Right cardiac atrium (tissue), 5 donors: ENCODE measurements around the gene NBL1. TPM values are rescaled to one million over a fixed set of nuclear protein-coding genes. Genes with fewer than 3 reads are reported as not detected.
A peak's percentile ranks its signal among the peaks of the same experiment; 100 is the strongest.

Source experiments
- ATAC-seq, 2 donors: fragments of 200-7000 bp; cut with Tn5 transposase; one replicate each; pipeline versions ENCODE4 v1.8.0 to v1.9.1; 2020; ENCODE audit warnings: moderate library complexity in 2 of 2, mild to moderate bottlenecking in 1 of 2
- DNase-seq, 3 donors: peaks; one replicate each; pipeline ENCODE4 v3.0.0-alpha.2; 2020
- H3K27ac ChIP-seq: one replicate; pipeline ENCODE4 v1.5.1; 2013; ENCODE audit warnings: mild to moderate bottlenecking, low read length, control low read depth, moderate library complexity
- H3K27me3 ChIP-seq: one replicate; pipeline ENCODE4 v1.6.1; 2013; ENCODE audit not compliant: control insufficient read depth, insufficient read depth
- H3K4me1 ChIP-seq: one replicate; pipeline ENCODE4 v1.6.1; 2013; ENCODE audit warnings: low read length; ENCODE audit not compliant: control insufficient read depth, insufficient read depth
- H3K4me3 ChIP-seq: one replicate; pipeline ENCODE4 v1.5.1; 2013; ENCODE audit warnings: low read length, control low read depth
- H3K9me3 ChIP-seq: one replicate; pipeline ENCODE4 v1.6.1; 2013; ENCODE audit warnings: low read length; ENCODE audit not compliant: control insufficient read depth
- WGBS: extraction: QIAGEN DNeasy Blood & Tissue Kit; methylation state at CpG from one replicate; pipeline ENCODE4 v1.1.7; 2013; 5-methylcytosine and 5-hydroxymethylcytosine counted together
- intact Hi-C, 4 donors: fragments of 100-400 bp; cut with DNase I; formaldehyde crosslinking; loops; one replicate each; pipeline versions ENCODE4 v1.11.0 to v1.14.0; 2022 to 2023
- polyA plus RNA-seq: library from polyadenylated mRNA; stranded (reverse); fragments of 200-250 nt; gene quantifications from one replicate; pipeline ENCODE4 v1.2.3, GENCODE V29; 2013
- total RNA-seq, 4 donors: library from RNA; stranded (reverse); fragmentation: NEBNext Ultra II Directional; extraction: Animal tissue kit (Norgen Biotek cat#: 25700); gene quantifications; one replicate each; pipeline ENCODE4 v1.2.1, GENCODE V29; 2021
- donor health status: healthy with polysubstance abuse.
- donor health status: DM: no; HTN: yes; CAD: no.
- donor health status: DM: no; HTN: no; CAD: no.
- donor health status: DM: no; HTN: yes; CAD: no; lungs with severe emphysema.
- donor health status: DM: yes; HTN: yes; CAD: no.

Gene NBL1
- total and polyA plus RNA-seq, 5 donors = 40.7 to 64.8 (median 45.7) TPM

DNA sequence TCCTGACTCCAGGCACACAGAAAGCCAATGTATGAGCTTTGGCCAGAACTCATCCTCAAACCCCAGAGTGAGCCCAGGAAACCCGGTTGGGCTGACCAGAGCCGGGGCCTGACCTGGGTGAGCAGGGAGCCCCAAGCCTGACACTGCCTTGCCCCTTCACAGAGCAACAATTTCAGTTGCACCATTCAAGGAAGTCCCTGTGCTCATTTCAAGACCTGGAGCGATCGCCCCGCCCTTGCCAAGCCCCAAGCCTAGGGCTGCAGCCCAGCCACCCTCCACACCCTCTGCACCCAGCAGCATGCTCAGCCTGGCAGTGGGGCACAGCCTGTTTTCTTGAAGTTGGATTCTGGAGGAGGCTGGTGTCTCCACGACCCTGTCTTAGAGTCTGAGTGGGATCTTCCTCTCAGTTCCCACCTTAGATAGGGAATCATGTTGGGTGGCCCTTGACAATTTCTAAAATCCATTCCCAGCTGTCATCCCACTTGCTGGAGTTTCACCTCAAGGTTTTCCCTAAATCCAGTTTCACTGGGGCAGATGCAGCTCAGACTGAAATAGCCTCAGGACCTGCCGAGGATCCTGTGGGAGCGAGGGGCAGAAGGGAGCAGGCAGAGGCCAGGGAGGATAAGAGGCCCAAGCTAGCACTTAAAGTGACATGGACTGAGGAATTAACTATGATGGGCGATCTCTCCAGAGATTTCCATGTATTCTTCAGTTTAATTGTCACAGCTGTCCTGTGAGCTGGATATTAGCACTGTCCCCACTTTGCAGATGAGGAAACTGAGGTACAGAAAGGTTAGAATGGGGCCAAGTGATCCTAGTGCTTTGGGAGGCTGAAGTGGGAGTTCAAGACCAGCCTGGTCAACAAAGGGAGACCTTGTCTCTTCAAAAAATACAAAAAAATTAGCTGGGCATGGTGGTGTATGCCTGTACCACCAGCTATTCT lies 2.5 kb downstream of the NBL1 start:
- ATAC-seq (no peak), DNase-seq (peak in 1 of 3 donors; percentile 62)
- no peaks in the 10 kb centered on the region for H3K27me3 ChIP-seq
- H3K9me3 ChIP-seq = no peaks in the 10 kb centered on the region
- peaks cover 5% of the 10 kb centered on the region for H3K4me1 ChIP-seq
- intact Hi-C loops = loop anchor here in 3 of 4 donors (5.0 to 10.0 kb wide), 4 partner anchors 52 to 254 kb away; partner anchors contain the start of gene CAPZB (in 2 of the 3)
- no peak overlapping the region for H3K4me3 ChIP-seq
- whole genome bisulfite sequencing = 83% methylated on average over 9 of the region's 9 CpGs
- no peak overlapping the region for H3K27ac ChIP-seq

GRCh38 chr1:19647643-19648042 lies 3.5 kb downstream of the NBL1 start:
- ATAC-seq (no peak), DNase-seq (peak in 1 of 3 donors; percentile 64)
- Histone ChIP-seq H3K4me1 (peaks cover 6% of the 10 kb centered on the region), H3K9me3 (no peaks in the 10 kb centered on the region), H3K4me3 (no peak overlapping the region), H3K27me3 (no peaks in the 10 kb centered on the region), H3K27ac (peak overlapping the region; percentile 20)
- WGBS = 52% methylated on average over 16 of the region's 16 CpGs
- intact Hi-C loops = loop anchor here in 3 of 4 donors (5.0 to 10.0 kb wide), 4 partner anchors 53 to 255 kb away; partner anchors contain the start of gene CAPZB (in 2 of the 3)

DNA sequence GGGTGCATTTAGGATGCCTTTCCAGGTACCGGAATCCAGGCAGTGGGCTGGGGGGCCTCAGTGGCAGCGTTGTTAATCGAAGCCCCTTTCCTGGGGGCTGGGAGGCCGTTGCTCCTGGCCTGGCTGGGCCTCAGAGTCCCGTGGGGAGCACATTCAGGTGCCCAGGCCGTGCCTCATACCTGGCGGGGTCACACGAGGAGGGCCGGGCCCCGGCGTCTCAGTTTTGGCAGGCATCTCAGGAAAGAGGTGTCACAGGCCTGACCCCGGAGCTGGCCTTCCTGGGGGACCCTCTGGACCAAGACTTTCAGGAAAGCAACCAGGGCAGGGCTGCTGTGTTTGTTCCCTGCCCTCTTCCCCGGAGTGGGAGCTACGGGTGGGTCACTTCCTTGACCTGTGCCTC lies 4.1 kb downstream of the NBL1 start:
- DNase-seq (peak in 1 of 3 donors; percentile 55), ATAC-seq (no peak)
- intact Hi-C loops = loop anchor here in 3 of 4 donors (5.0 to 10.0 kb wide), 4 partner anchors 53 to 256 kb away; partner anchors contain the start of gene CAPZB (in 2 of the 3)
- WGBS = 66% methylated on average over 14 of the region's 14 CpGs
- Histone ChIP-seq H3K4me1 (peaks cover 6% of the 10 kb centered on the region), H3K4me3 (no peak overlapping the region), H3K9me3 (no peaks in the 10 kb centered on the region), H3K27ac (peak overlapping the region; percentile 1), H3K27me3 (no peaks in the 10 kb centered on the region)

GRCh38 chr1:19648689-19649088 lies 4.6 kb downstream of the NBL1 start:
- H3K27me3 ChIP-seq = no peaks in the 10 kb centered on the region
- no peaks in the 10 kb centered on the region for H3K9me3 ChIP-seq
- DNase-seq = peak in 1 of 3 donors; percentile 61
- H3K4me3 ChIP-seq = no peak overlapping the region
- intact Hi-C loops = loop anchor here in 3 of 4 donors (5.0 to 10.0 kb wide), 4 partner anchors 54 to 256 kb away; partner anchors contain the start of gene CAPZB (in 2 of the 3)
- H3K27ac ChIP-seq = no peak overlapping the region
- peaks cover 6% of the 10 kb centered on the region for H3K4me1 ChIP-seq
- ATAC-seq = no peak
- 55% methylated on average over 11 of the region's 11 CpGs for WGBS

GRCh38 chr1:19650416-19651140 lies 6.5 kb downstream of the NBL1 start:
- H3K9me3 ChIP-seq = no peaks in the 10 kb centered on the region
- ATAC-seq = peak; percentile 18 to 44
- H3K27me3 ChIP-seq = no peaks in the 10 kb centered on the region
- peak overlapping the region; percentile 11 for H3K27ac ChIP-seq
- H3K4me1 ChIP-seq = peaks cover 6% of the 10 kb centered on the region
- peak in 1 of 3 donors; percentile 70 for DNase-seq
- intact Hi-C loops = loop anchor here (2.0 to 10.0 kb wide), 6 partner anchors 256 to 446 kb away; no protein-coding TSS in a partner anchor
- 31% methylated on average over 12 of the region's 12 CpGs for WGBS
- H3K4me3 ChIP-seq = no peak overlapping the region

DNA sequence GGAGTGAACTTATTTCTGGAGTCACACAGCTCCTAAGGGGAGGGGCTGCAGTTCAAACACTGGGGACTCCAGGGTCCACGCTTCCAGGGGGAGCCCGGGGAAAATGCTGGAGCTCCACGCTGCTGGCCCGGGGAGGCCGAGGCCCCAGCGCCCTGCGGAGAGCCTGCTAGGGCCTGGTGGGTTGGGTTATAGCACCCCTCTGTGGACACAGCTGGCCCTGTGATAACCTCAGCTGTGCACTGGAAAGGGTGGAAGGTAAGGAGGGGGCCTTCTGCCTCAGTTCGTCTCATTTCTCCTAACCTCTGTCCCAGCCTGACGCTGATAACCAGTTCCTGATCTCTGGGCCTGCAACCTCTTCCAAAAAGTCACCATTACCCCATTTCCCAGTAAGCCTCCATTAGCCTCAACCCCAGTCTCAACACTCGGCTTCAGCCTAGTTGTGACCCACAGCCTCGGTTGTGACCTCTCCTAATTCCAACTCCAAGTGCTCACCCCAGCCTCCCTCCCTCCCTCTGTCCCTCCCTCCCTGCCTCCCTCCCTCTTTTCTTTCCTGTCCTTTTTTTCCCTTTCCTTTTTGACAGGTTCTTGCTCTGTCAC lies 7.1 kb downstream of the NBL1 start:
- intact Hi-C loops = loop anchor here (2.0 to 10.0 kb wide), 6 partner anchors 256 to 446 kb away; no protein-coding TSS in a partner anchor
- 15% methylated on average over 11 of the region's 11 CpGs for WGBS
- Histone ChIP-seq H3K27ac (peak overlapping the region; percentile 11), H3K9me3 (no peaks in the 10 kb centered on the region), H3K4me3 (no peak overlapping the region), H3K27me3 (no peaks in the 10 kb centered on the region), H3K4me1 (peaks cover 6% of the 10 kb centered on the region)
- DNase-seq (peak; percentile 67 to 87 (median 85)), ATAC-seq (peak; percentile 81 to 83)

GRCh38 chr1:19654386-19654785 lies 10.3 kb downstream of the NBL1 start:
- WGBS = 83% methylated on average over 5 of the region's 5 CpGs
- intact Hi-C loops = loop anchor here (5.0 to 10.0 kb wide), 5 partner anchors 260 to 450 kb away; no protein-coding TSS in a partner anchor
- H3K4me1 ChIP-seq = peaks cover 4% of the 10 kb centered on the region
- no peak overlapping the region for H3K4me3 ChIP-seq
- no peaks in the 10 kb centered on the region for H3K27me3 ChIP-seq
- no peak for DNase-seq
- no peaks in the 10 kb centered on the region for H3K9me3 ChIP-seq
- H3K27ac ChIP-seq = no peak overlapping the region
- no peak for ATAC-seq

DNA sequence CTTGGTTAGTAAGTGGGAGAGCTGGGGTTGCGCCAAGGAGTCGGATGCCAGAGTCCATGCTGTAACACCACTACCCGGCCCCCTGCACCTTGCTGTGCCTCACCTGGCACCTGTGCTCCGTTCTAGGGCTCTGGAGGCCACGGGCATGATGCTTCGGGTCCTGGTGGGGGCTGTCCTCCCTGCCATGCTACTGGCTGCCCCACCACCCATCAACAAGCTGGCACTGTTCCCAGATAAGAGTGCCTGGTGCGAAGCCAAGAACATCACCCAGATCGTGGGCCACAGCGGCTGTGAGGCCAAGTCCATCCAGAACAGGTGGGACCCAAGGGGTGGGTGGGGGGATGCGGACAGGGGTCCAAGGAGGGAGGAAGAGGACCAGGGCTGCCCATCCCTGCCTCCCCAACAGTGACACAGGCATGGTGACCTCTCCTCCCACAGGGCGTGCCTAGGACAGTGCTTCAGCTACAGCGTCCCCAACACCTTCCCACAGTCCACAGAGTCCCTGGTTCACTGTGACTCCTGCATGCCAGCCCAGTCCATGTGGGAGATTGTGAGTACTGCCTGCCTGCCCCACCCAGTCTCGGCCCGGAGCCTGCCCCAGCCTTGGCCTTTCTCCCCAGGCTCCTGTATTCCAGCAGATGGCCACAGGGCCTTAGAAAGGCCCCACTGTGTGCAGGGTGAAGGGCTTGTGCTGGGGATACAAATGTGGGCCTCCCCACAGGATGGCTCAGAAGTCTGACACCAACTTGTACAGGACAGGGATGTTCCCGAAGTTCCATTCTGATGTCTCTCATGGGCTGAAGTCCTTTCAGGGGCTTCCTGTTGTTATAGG lies 11.0 kb downstream of the NBL1 start:
- Histone ChIP-seq H3K4me1 (peaks cover 6% of the 10 kb centered on the region), H3K27me3 (no peaks in the 10 kb centered on the region), H3K27ac (no peak overlapping the region), H3K4me3 (no peak overlapping the region), H3K9me3 (no peaks in the 10 kb centered on the region)
- ATAC-seq = no peak
- peak in 1 of 3 donors; percentile 69 for DNase-seq
- WGBS = 65% methylated on average over 15 of the region's 15 CpGs
- intact Hi-C loops = loop anchor here (5.0 to 10.0 kb wide), 5 partner anchors 260 to 450 kb away; no protein-coding TSS in a partner anchor

- Histone ChIP-seq H3K4me3 (no peak overlapping the region), H3K27me3 (no peaks in the 10 kb centered on the region), H3K9me3 (no peaks in the 10 kb centered on the region), H3K27ac (no peak overlapping the region), H3K4me1 (peaks cover 5% of the 10 kb centered on the region)
- ATAC-seq (no peak), DNase-seq (no peak)
- intact Hi-C loops = loop anchor here in 3 of 4 donors (10.0 kb wide), 4 partner anchors 261 to 451 kb away; no protein-coding TSS in a partner anchor
- WGBS = 88% methylated on average over 8 of the region's 8 CpGs
Observed at GRCh38 chr1:19655718-19656080, 11.6 kb downstream of the NBL1 start.
